ENCODE results near the gene CCDC90B.
"Not testable (repeated sequence)": the region's sequence is repeated elsewhere in the genome, so short reads cannot be mapped to it uniquely, and the experiment has no call there.

DNA sequence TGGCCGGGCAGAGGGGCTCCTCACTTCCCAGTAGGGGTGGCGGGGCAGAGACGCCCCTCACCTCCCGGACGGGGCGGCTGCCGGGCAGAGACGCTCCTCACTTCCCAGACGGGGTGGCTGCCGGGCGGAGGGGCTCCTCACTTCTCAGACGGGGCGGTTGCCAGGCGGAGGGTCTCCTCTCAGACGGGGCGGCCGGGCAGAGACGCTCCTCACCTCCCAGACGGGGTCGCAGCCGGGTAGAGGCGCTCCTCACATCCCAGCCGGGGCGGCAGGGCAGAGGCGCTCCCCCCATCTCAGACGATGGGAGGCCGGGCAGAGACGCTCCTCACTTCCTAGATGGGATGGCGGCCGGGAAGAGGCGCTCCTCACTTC, 30.7 kb upstream of the CCDC90B start:
- TF ChIP-seq, protein P1, sequence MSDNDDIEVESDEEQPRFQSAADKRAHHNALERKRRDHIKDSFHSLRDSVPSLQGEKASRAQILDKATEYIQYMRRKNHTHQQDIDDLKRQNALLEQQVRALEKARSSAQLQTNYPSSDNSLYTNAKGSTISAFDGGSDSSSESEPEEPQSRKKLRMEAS (IDR thresholded peaks at IDR 0.05) = not testable (repeated sequence)
- TF ChIP-seq EP300 (IDR thresholded peaks at IDR 0.05; ENCODE audit: borderline replicate concordance in 1 of 2, low read depth in 2 of 2, low read length in 2 of 2); RAD21 (IDR thresholded peaks at IDR 0.05 in 1 of 2, conservative IDR thresholded peaks at IDR 0.05 in 1 of 2; ENCODE audit: low read depth in 2 of 2, low read length in 2 of 2); NRF1 (IDR thresholded peaks at IDR 0.05; ENCODE audit: low read depth, low read length); HDAC2 (IDR thresholded peaks at IDR 0.05; ENCODE audit: borderline replicate concordance in 1 of 2, low read depth in 2 of 2, low read length in 2 of 2); YY1 (IDR thresholded peaks at IDR 0.05; ENCODE audit: low read depth, low read length); SIX5 (IDR thresholded peaks at IDR 0.05; ENCODE audit: low read depth, low read length): not testable (repeated sequence)
- TF ChIP-seq, protein P2, sequence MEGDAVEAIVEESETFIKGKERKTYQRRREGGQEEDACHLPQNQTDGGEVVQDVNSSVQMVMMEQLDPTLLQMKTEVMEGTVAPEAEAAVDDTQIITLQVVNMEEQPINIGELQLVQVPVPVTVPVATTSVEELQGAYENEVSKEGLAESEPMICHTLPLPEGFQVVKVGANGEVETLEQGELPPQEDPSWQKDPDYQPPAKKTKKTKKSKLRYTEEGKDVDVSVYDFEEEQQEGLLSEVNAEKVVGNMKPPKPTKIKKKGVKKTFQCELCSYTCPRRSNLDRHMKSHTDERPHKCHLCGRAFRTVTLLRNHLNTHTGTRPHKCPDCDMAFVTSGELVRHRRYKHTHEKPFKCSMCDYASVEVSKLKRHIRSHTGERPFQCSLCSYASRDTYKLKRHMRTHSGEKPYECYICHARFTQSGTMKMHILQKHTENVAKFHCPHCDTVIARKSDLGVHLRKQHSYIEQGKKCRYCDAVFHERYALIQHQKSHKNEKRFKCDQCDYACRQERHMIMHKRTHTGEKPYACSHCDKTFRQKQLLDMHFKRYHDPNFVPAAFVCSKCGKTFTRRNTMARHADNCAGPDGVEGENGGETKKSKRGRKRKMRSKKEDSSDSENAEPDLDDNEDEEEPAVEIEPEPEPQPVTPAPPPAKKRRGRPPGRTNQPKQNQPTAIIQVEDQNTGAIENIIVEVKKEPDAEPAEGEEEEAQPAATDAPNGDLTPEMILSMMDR (IDR thresholded peaks at IDR 0.05; ENCODE audit: control extremely low read depth in 1 of 3, insufficient read depth in 1 of 3, low read depth in 1 of 3, low read length in 3 of 3) = not testable (repeated sequence)

Measured in H1 (cell line).